Adipose tissue (tissue), 3 donors: Measurements from ENCODE around the gene ATXN7L1. TPM values are rescaled to one million over a fixed set of nuclear protein-coding genes. Genes with fewer than 3 reads are reported as not detected.

Source experiments
- H3K27ac ChIP-seq: one replicate; pipeline ENCODE4 v1.5.1; 2013; ENCODE audit warnings: low read depth, low read length
- WGBS, 3 donors: extraction: QIAGEN DNeasy Blood & Tissue Kit; methylation state at CpG; one replicate each; pipeline ENCODE4 v1.1.7; 2013; 5-methylcytosine and 5-hydroxymethylcytosine counted together
- polyA plus RNA-seq, 3 donors: library from polyadenylated mRNA; stranded (reverse); fragments of 200-250 nt; gene quantifications; one replicate each; pipeline ENCODE4 v1.2.3, GENCODE V29; 2013
- donor health status: healthy with polysubstance abuse.
- donor health status: Bipolar disorder and iron deficiency.
- donor health status: healthy.

The ATXN7L1 gene
- polyA plus RNA-seq, 3 donors, result 2.4 to 5.3 (median 3.7) TPM

DNA sequence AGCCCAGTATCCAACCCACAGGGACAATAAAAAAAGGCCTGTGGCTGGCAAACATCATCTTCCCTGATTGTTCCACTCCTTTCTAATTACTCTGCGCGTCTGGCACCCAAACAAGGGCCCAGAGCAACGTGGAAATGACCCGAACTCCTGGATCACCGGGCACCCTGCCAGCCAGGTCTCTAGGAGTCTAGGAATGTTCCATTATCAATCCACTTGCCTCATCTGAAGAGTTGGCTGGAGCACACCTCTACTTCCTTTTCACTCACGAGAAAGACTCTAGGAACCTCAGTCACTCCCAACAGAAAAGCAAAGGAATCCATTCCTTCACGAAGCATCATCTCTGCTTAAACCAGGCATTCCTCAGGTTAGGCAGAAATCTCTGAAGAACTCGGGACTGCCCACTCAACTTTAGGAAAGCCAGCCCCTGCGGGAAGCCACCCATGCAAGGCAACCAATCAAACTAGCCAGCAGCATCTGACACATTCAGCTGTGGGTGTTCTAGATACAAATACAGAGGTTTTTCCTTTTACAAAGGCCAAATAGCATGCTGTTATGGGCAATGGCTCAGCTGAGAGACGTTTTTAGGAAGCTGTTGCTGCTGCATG lies 37.7 kb downstream of the ATXN7L1 start:
- 40 to 55% (median 49%) methylated on average over 10 of the region's 10 CpGs for WGBS, 3 donors
- H3K27ac ChIP-seq, result no peak overlapping the region

DNA sequence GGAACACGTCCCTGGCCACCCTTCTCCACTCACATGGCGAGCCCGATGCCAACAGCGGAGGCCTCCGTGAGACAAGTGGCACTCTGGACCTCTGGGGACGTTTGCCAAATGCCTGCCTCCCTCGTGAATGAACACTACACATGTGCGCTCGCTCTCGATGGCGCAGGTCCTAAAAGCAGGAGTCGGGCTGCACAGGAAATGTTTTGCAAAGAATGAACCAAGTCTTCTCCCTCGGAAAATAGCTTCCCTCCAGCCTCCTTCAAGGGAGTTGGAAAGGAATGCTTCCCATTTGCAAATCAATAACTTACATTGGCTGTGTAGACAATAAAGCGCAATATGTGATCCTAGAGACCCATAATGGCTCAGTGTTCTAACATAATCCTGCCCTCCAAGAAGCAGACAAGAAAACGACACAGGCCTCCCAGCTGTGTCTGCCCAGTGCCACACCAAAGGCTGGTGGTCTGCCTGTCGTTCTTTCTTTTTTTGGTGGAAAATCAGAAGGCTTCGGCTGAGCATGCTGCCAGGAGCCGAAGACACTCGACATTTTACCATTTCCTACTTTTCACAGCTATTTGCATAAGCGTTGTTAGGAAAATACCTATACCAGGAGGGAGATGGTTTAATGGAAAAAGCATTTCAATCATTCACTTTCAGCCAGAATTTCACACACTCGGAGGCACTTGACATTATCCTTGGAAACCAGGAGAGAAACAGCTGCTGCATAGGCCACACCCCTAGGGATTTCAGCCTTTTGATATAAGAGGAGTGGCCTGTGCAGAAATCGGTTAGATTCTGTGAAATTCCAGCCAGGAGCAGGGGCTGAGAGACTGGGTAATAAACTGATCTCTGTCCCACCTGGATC lies 38.4 kb downstream of the ATXN7L1 start:
- WGBS, 3 donors, result 73 to 85% (median 80%) methylated on average over 22 of the region's 22 CpGs
- H3K27ac ChIP-seq, result no peak overlapping the region

DNA sequence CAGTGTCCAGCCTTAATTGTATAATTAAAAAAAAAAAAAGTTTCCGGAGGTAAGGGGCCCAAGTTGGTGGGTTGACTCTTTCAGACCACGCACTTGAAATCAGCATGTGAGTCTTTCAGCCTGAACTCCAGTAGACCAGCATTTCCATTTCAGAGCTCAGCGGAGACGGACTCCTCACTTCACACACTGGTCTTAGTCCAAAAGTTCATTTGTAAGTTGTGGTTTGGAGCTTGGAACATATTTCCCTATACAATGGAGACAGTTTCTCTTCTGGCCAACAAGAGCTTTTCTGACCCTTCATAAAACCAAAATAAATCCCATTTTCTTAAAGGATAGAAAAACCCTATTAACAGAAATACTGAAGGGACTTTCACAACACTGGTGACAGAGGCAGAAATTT lies 41.0 kb downstream of the ATXN7L1 start:
- H3K27ac ChIP-seq, result no peak overlapping the region
- 96 to 99% (median 97%) methylated on average over 4 of the region's 4 CpGs for WGBS, 3 donors

DNA sequence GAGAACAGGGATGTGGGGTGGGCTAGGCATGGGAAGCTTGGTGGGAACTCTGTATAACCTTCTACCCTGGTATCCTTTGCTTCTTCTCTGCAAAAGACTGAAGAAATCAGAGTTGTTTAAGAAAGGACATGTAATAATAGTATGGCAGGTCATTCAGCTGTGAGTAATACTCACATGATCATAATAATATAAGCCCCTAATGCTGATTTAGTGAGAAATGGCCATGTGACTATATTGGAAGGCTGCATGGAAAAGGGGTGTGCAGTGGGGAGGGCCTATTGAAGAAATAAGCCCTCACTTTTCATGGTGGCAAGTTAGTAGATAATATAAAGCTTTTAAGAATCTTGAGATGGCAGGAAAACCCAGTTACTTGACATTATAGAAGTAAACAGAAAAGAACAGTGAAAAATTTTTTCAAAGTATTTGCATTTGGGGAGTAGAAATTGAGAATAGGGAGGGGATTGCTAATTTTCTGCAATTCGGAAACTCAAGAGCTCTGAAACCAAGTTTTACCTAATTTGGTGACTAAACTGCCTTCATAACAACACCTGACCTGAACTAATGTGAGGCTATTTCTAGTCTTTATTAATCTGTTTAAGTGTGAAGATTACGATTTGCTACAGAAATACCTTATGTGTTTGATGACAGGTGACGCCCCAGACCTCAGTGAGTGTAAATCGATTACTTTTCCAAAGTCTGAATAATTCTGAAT lies 44.4 kb downstream of the ATXN7L1 start:
- 91 to 98% (median 92%) methylated on average over 4 of the region's 4 CpGs for WGBS, 3 donors
- no peak overlapping the region for H3K27ac ChIP-seq

DNA sequence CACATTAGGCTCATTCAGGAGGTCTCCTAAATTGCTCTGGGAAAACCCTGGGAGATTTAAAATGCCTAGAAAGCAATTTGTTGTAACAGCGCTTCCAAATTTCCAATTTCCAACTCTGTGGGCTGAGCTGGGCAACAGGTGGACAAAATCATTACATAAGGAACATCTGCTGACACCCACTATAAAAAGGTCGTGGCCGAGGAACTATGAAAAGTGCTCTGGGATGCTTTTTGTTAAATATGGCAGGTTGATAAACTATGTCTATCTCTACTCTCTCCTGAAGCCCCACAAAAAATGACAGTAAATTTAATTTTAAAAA lies 45.1 kb downstream of the ATXN7L1 start:
- no peak overlapping the region for H3K27ac ChIP-seq
- WGBS, 3 donors, result 89 to 93% (median 91%) methylated on average over 3 of the region's 3 CpGs

DNA sequence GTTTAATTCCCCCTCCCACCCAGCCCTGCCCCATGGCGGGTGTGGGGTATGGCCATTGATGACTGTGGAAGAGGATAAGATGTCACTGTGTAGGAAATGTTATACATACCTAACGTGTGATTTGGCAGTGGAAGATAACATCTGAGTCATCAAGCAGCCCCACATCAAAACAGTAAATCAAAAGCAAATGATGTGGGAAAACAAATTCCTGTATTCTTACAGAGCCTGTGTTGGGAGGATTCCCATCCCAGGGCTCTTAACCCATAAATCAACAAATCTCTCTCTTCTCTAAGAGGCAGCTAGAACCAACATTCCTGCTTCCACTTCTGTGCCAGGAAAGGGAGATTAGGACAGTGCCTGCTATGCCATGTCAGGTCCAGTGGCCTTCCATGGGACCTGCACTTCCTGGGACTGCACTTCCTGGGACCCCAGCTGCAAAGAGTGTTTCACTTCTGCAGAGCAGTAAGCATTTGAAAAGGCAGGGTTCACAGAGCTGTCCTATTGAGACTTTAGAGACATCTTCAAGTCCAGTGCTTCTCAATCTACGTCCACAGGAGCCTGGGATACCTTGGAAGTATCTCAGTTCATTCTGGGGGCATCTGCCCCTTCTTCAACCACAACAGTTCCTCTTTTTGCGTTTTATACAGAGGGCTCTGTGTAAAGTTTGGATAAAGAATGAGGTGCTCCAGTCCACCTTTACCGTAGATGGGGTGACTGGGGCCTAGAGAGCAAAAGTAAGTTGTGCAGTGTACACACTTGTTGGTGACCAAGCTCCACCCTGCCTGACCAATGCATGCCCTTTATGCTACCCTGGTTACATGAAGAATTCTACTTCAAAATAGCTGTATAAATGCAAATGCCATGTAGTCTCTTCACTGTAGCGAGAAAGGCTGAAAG lies 45.7 kb downstream of the ATXN7L1 start:
- WGBS, 3 donors, result 62 to 77% (median 65%) methylated on average over 6 of the region's 6 CpGs
- H3K27ac ChIP-seq, result no peak overlapping the region

DNA sequence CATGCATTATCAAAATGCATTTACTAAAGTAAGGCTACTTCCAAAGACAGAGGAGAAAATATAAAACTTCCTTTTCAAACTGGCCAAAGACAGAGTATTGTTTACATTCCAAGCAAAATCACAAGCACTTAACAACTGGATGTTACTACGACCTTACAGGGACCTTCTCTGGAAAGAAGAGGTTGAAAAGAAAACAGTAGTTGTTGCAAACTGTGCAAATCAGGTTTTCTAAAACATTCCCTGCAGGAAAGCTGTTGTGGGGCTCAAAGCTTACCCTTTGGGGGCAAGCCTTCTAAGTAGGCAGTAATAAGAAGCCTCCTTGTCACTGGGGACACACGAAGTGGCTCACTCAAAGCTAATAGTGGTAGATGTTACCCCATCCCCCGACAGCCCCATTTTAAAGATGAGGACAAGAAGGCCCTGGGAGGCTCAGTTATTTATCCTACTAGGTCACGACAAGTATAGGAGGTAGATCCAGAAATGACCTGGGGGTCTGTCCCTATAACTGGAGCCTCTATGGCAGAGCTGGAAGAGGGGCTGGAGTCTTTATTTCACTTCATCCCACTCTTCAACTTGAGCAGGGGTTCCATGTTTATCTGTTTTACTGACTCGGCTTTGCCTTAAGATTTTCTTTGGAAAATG lies 46.6 kb downstream of the ATXN7L1 start:
- WGBS, 3 donors, result 80 to 87% (median 80%) methylated on average over 5 of the region's 5 CpGs
- H3K27ac ChIP-seq, result no peak overlapping the region

DNA sequence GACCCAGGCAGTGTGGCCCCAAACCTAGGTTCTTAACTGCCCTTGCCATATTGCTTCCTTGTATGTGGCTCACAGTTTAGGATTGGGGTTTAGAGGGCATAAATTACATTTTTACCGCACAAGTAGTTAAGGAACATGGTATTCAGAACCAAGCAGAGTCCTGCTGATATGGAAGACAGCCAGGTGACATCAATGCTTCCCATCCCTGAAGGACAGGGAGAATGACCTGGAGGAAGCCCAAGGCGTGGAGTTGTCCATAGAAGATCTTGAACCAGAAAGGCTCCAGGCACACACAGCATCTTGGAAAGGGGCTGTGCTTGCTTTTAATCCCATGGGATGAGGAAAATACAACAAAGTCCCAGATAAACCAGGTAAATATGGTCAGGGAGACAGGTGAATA lies 48.3 kb downstream of the ATXN7L1 start:
- no peak overlapping the region for H3K27ac ChIP-seq
- 95 to 97% (median 95%) methylated on average over 2 of the region's 2 CpGs for WGBS, 3 donors

DNA sequence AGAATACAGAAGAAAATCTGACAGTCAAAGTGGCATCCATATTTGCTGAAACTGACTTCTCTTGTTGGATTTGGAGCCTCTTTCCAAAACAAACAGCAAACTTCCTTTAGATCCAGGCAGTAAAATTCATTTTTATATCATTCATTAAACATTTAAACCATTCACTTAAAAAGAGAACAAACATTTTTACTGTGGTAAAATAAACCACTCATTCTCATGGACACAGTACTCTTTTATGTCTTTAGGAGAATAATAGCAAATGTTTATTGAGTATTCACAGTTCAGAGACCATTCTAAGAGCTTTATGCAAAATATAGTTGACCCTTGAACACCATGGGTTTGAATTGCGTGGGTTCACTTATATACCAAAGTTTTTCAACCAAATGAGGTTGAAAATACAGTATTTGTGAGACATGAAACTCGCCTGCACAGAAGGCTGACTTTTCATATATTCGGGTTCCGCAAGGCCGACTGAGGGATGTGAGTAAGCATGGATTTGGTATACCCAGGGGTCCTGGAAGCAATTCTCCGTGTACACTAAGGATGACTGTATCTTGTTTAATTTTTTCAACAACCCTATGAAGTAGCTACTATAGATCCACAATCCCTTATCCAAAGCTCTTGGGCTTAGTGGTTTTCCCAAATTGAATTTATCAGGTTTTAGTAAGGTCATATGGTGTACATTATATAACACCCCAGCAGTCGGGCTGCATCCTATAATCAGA lies 49.1 kb downstream of the ATXN7L1 start:
- 93 to 97% (median 94%) methylated on average over 7 of the region's 7 CpGs for WGBS, 3 donors
- H3K27ac ChIP-seq, result no peak overlapping the region

DNA sequence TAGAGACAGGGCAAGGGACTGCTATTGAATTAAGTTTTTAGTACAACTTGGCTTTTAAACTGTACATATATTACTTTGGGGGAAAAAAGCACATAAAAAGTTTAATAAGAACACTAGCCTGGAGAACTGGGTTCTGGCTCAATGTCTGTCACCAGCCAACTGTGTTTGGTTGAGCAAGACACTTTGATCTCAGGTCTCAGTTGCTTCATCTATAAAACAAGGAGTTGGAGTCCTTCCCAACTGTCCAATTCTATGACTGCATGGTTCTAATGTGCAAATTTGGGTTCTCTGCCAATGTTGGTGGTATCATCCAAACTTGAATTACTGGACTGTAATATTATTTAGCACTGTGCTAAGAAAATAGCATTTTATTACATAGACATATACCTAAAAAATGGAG lies 50.3 kb downstream of the ATXN7L1 start:
- no peak overlapping the region for H3K27ac ChIP-seq

DNA sequence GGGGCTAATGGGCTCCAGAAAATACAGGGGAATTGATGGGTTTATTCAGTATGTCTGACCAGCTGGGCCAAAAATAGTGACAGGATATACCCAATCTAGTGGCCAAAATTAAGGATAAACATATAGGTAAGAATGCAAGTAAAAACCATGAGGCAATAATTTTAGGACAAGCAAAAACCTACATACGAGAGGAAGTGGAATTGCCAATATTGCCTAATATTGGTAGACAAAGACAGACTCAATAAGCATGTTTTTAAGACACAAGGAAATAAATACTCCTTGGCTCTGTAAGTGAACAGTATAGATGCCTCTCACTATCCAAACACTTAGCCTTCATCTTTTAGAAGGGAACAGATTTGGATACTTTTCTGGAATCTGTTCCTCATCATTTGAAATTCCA lies 51.0 kb downstream of the ATXN7L1 start:
- 59 to 100% (median 70%) methylated on average over 1 of the region's 1 CpG for WGBS, 3 donors
- no peak overlapping the region for H3K27ac ChIP-seq

DNA sequence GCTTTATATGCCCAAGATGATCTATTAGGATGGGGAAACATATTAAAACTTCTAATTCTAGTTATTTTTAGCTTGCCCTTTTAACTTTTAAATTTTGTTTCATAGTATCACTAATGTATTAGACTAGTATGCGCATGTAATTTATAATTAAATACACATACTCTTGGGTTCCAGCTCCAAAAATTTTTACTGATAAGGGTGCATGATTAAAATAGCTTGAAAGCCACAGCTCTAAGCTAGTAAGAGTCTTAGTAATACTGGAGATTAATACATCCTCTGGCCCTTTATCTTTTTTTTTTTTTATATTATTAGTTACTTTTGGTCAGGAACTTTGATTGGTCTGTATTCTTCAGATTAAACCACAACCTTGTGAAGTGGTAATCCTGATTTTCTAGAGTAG lies 53.6 kb downstream of the ATXN7L1 start:
- WGBS, 3 donors, result 75 to 94% (median 90%) methylated on average over 1 of the region's 1 CpG

DNA sequence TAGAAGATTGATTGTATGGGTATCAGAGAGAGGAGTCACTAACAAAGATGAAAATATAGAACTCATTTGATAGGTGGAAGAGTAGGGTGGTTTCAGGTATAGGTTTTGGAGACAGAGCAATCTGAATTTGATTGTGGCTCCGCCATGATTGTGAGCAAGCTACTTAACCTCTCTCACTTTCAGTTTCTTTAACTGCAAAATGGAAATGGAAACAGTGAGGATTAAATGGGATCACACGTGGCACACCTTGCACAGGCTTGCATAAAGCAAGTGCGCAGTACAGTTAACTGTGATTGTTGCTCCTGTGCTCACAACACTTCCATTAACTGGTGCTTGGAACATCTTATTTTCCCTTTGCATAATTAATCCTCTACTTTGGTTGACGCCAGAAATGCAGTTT lies 54.9 kb downstream of the ATXN7L1 start:
- WGBS, 3 donors, result 93 to 98% (median 95%) methylated on average over 4 of the region's 4 CpGs

More for the DNA sequence above, 53.6 kb downstream of the ATXN7L1 start:
- H3K27ac ChIP-seq, result no peak overlapping the region

DNA sequence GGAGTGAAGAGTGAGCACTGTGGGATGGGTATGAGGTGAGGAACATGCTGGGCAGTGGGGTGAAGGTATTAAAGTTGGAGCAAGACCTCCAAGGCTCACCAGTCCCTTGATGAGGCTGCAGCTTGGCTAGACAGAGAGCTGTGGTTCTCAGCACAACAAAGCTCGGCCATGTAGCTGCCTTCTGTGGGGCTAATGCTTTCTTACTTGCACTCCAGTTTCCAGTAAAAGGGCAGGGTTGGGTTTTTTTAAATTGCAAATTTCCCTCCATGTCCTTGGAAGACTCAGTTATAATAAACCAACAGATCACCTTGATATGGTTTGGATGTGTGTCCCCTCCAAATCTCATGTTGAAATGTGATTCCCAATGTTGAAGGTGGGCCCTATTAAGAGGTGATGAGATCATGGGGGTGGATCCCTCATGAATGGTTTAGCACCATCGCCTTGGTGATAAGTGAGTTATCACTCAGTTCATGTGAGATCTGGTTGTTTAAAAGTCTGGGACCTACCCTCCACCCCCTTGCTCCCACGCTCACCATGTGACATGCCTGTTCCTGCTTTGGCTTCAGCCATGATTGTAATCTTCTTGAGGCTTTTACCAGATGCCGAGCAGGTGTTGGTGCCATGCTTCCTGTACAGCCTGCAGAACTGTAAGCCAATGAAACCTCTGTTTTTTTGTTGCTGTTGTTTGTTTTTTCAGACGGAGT lies 55.9 kb downstream of the ATXN7L1 start:
- H3K27ac ChIP-seq, result no peak overlapping the region
- 94 to 97% (median 94%) methylated on average over 5 of the region's 5 CpGs for WGBS, 3 donors

More for the DNA sequence above, 54.9 kb downstream of the ATXN7L1 start:
- H3K27ac ChIP-seq, result no peak overlapping the region

DNA sequence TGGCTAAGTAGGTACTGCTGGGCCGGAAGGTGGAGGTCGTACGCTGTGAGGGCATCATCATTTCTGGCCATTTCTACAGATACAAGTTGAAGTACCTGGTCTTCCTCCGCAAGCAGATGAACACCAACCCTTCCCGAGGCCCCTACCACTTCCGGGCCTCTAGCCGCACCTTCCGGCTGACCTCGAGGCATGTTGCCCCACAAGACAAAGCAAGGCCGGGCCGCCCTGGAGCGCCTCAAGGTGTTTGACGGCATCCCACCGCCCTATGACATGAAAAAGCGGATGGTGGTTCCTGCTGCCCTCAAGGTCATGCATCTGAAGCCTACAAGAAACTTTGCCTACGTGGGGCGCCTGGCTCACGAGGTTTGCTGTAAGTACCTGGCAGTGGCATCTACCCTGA lies 56.8 kb downstream of the ATXN7L1 start:
- WGBS, 3 donors, result 96 to 99% (median 98%) methylated on average over 18 of the region's 18 CpGs
- no peak overlapping the region for H3K27ac ChIP-seq

DNA sequence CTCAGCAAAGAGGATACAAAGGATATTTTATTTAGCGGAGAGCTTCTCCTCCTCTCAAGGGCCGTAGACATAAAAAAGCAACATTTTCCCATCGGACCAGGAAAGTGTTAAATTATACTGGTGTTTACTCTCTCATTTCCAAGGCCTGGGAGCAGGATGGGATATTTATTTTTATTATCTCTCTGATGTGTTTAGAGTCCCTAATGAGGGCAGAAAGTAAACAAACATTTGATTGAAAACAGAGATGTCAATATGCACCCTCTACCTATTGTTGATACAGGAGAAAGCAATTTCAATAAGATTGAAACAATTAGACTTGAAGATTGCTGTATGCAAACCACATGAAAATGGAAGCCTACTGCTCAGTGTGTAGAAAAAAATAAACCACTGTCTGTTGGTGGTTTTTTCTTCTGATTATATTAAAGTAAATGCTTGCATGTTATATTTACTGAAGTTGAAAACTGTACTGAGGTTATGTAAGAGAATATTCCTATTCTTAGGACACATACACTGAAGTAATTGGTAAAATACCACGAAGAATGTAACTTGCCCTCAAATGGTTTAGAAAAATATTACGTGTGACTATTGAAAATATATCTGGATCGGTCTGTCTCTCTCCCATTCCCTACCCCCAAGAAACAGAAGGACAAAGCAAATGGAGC lies 59.3 kb downstream of the ATXN7L1 start:
- no peak overlapping the region for H3K27ac ChIP-seq
- WGBS, 3 donors, result 82 to 86% (median 86%) methylated on average over 6 of the region's 6 CpGs
